COLO829 (cell line): ENCODE measurements around the gene ADCK1.
"Not testable (repeated sequence)": the region's sequence is repeated elsewhere in the genome, so short reads cannot be mapped to it uniquely, and the experiment has no call there.

Experiments used
- DNase-seq: peaks from one replicate; pipeline ENCODE4 v3.0.0; 2012; ENCODE audit warnings: low spot score

Gene ADCK1

GRCh38 chr14:77903221-77903620 is 103.3 kb downstream of the ADCK1 start:
- no peak for DNase-seq

GRCh38 chr14:77903937-77904617 is 104.2 kb downstream of the ADCK1 start:
- no peak for DNase-seq

- DNase-seq, result no peak
Observed at GRCh38 chr14:77906446-77906845, 106.5 kb downstream of the ADCK1 start.

GRCh38 chr14:77908847-77909246 is 108.9 kb downstream of the ADCK1 start:
- no peak for DNase-seq

GRCh38 chr14:77909911-77910310 is 110.0 kb downstream of the ADCK1 start:
- no peak for DNase-seq

- no peak for DNase-seq
Observed at GRCh38 chr14:77910506-77910905, 110.6 kb downstream of the ADCK1 start.

- no peak for DNase-seq
Observed at GRCh38 chr14:77911356-77911755, 111.4 kb downstream of the ADCK1 start.

GRCh38 chr14:77912754-77913556 is 113.0 kb downstream of the ADCK1 start:
- DNase-seq, result no peak

GRCh38 chr14:77914073-77914721 is 114.3 kb downstream of the ADCK1 start:
- no peak for DNase-seq

GRCh38 chr14:77915390-77915789 is 115.5 kb downstream of the ADCK1 start:
- not testable (repeated sequence) for DNase-seq

GRCh38 chr14:77917491-77918201 is 117.7 kb downstream of the ADCK1 start:
- no peak for DNase-seq

GRCh38 chr14:77918448-77918847 is 118.5 kb downstream of the ADCK1 start:
- no peak for DNase-seq

- no peak for DNase-seq
Observed at GRCh38 chr14:77920312-77920711, 120.4 kb downstream of the ADCK1 start.

- no peak for DNase-seq
Observed at GRCh38 chr14:77921818-77922217, 121.9 kb downstream of the ADCK1 start.

GRCh38 chr14:77923131-77923936 is 123.4 kb downstream of the ADCK1 start:
- no peak for DNase-seq

GRCh38 chr14:77924141-77924948 is 124.4 kb downstream of the ADCK1 start:
- DNase-seq, result no peak

- no peak for DNase-seq
Observed at GRCh38 chr14:77926942-77927341, 127.0 kb downstream of the ADCK1 start.

- no peak for DNase-seq
Observed at GRCh38 chr14:77931441-77931840, 131.5 kb downstream of the ADCK1 start.

GRCh38 chr14:77936138-77936639 is 136.3 kb downstream of the ADCK1 start:
- no peak for DNase-seq

GRCh38 chr14:77947372-77947771 is 147.5 kb downstream of the ADCK1 start:
- no peak for DNase-seq
